WTC11 (cell line): ENCODE results near the gene SHOC2. TPM values are rescaled to one million over a fixed set of nuclear protein-coding genes. Genes with fewer than 3 reads are reported as not detected.

Source experiments
- ATAC-seq: fragments of 200-7000 bp; cut with Tn5 transposase; 2 replicates; pipeline ENCODE4 v1.10.0; 2021; ENCODE audit warnings: mild to moderate bottlenecking, moderate library complexity
- CTCF ChIA-PET: fragments of 300-600 bp; sonication (Branson Sonifier 250); formaldehyde crosslinking; loops from one replicate; lab custom pipeline; 2021; ENCODE audit warnings: antibody characterized with exemption; lab: Charles Lee
- POLR2A ChIA-PET: fragments of 350-600 bp; sonication (Branson Sonifier 250); formaldehyde crosslinking; loops from one replicate; lab custom pipeline; 2021; ENCODE audit warnings: antibody characterized with exemption; lab: Charles Lee
- DNase-seq: peaks from one replicate; pipeline ENCODE4 v3.0.0; 2021; ENCODE audit warnings: low spot score
- H3K27ac Mint-ChIP-seq: 2 replicates; pipeline ENCODE4 v1.8.0; 2021; ENCODE audit warnings: mixed read lengths
- H3K27me3 Mint-ChIP-seq: 2 replicates; pipeline ENCODE4 v1.8.0; 2021; ENCODE audit warnings: low read depth, mild to moderate bottlenecking, moderate library complexity, mixed read lengths
- H3K36me3 Mint-ChIP-seq: 2 replicates; pipeline ENCODE4 v1.8.0; 2021; ENCODE audit warnings: mixed read lengths
- H3K4me1 Mint-ChIP-seq: 2 replicates; pipeline ENCODE4 v1.8.0; 2022; ENCODE audit warnings: mixed read lengths
- H3K4me3 Mint-ChIP-seq: 2 replicates; pipeline ENCODE4 v1.8.0; 2021; ENCODE audit warnings: mild to moderate bottlenecking, moderate library complexity, mixed read lengths
- H3K9me3 Mint-ChIP-seq: 2 replicates; pipeline ENCODE4 v1.8.0; 2021; ENCODE audit warnings: mixed read lengths
- CBFB ChIP-seq: sonication (generic); formaldehyde crosslinking; IDR thresholded peaks from 2 replicates; pipeline ENCODE4 v1.8.1; 2022; ENCODE audit warnings: mild to moderate bottlenecking, low read depth, missing genetic modification reagents
- CREM ChIP-seq: sonication (generic); formaldehyde crosslinking; IDR thresholded peaks from 2 replicates; pipeline ENCODE4 v1.8.1; 2022; ENCODE audit warnings: mild to moderate bottlenecking, missing genetic modification reagents, moderate library complexity
- GABPB1 ChIP-seq: sonication (generic); formaldehyde crosslinking; IDR thresholded peaks from 2 replicates; pipeline ENCODE4 v1.8.1; 2023; ENCODE audit warnings: mild to moderate bottlenecking, missing genetic modification reagents
- GRHL2 ChIP-seq: fragments of 250-450 bp; sonication (Bioruptor Pico); IDR thresholded peaks from 2 replicates; pipeline ENCODE4 v1.8.0; 2022; ENCODE audit warnings: mild to moderate bottlenecking, moderate library complexity; ENCODE audit not compliant: insufficient replicate concordance, severe bottlenecking
- GTF2I ChIP-seq: fragments of 250-450 bp; sonication (Bioruptor Pico); conservative IDR thresholded peaks from 2 replicates; pipeline ENCODE4 v1.4.0; 2021; ENCODE audit warnings: mild to moderate bottlenecking
- HMGA2 ChIP-seq: fragments of 250-450 bp; sonication (Bioruptor Pico); IDR thresholded peaks from 2 replicates; pipeline ENCODE4 v1.4.0; 2021; ENCODE audit warnings: mild to moderate bottlenecking, moderate library complexity
- MXD4 ChIP-seq: fragments of 250-450 bp; sonication (Bioruptor Pico); IDR thresholded peaks from 2 replicates; pipeline ENCODE4 v1.8.0; 2021; ENCODE audit warnings: mild to moderate bottlenecking, moderate library complexity, borderline replicate concordance
- MYBL2 ChIP-seq: sonication (generic); formaldehyde crosslinking; IDR thresholded peaks from 2 replicates; pipeline ENCODE4 v1.8.1; 2023; ENCODE audit warnings: mild to moderate bottlenecking, moderate library complexity, missing genetic modification reagents
- NFE2L1 ChIP-seq: sonication (generic); formaldehyde crosslinking; IDR thresholded peaks from 2 replicates; pipeline ENCODE4 v1.8.1; 2023; ENCODE audit warnings: missing genetic modification reagents
- PRRX2 ChIP-seq: fragments of 250-450 bp; sonication (Bioruptor Pico); IDR thresholded peaks from 2 replicates; pipeline ENCODE4 v1.8.0; 2021; ENCODE audit warnings: mild to moderate bottlenecking
- RORB ChIP-seq: fragments of 250-450 bp; sonication (Bioruptor Pico); IDR thresholded peaks from 2 replicates; pipeline ENCODE4 v1.9.0; 2021; ENCODE audit warnings: mild to moderate bottlenecking
- TP53 ChIP-seq: sonication (generic); formaldehyde crosslinking; IDR thresholded peaks from 2 replicates; pipeline ENCODE4 v1.8.1; 2023; ENCODE audit warnings: mild to moderate bottlenecking, missing genetic modification reagents
- ZBTB21 ChIP-seq: sonication (generic); formaldehyde crosslinking; IDR thresholded peaks from 2 replicates; pipeline ENCODE4 v1.8.1; 2023; ENCODE audit warnings: mild to moderate bottlenecking, missing genetic modification reagents, borderline replicate concordance
- ZBTB43 ChIP-seq: sonication (generic); formaldehyde crosslinking; IDR thresholded peaks from 2 replicates; pipeline ENCODE4 v1.8.1; 2023; ENCODE audit warnings: mild to moderate bottlenecking, missing genetic modification reagents
- ZNF121 ChIP-seq: sonication (generic); formaldehyde crosslinking; IDR thresholded peaks from 2 replicates; pipeline ENCODE4 v1.8.0; 2023; ENCODE audit warnings: missing genetic modification reagents
- ZNF263 ChIP-seq: sonication (generic); formaldehyde crosslinking; IDR thresholded peaks from 2 replicates; pipeline ENCODE4 v1.8.1; 2022; ENCODE audit warnings: low read depth, mild to moderate bottlenecking, moderate library complexity, missing genetic modification reagents
- ZNF416 ChIP-seq: fragments of 250-450 bp; sonication (Bioruptor Pico); IDR thresholded peaks from 2 replicates; pipeline ENCODE4 v1.9.0; 2021; ENCODE audit warnings: mild to moderate bottlenecking, inconsistent platforms
- ZSCAN18 ChIP-seq: fragments of 250-450 bp; sonication (Bioruptor Pico); IDR thresholded peaks from 2 replicates; pipeline ENCODE4 v2.1.2; 2022; ENCODE audit warnings: mild to moderate bottlenecking, moderate library complexity
- total RNA-seq: library from RNA; stranded (reverse); gene quantifications from 3 replicates; pipeline ENCODE4 v1.2.3, GENCODE V29; 2021
- TF ChIP-seq, protein P1 (sequence below): sonication (generic); formaldehyde crosslinking; IDR thresholded peaks from 2 replicates; pipeline ENCODE4 v1.8.0; 2023; ENCODE audit warnings: missing genetic modification reagents
- TF ChIP-seq, protein P2 (sequence below): sonication (generic); formaldehyde crosslinking; IDR thresholded peaks from 2 replicates; pipeline ENCODE4 v1.8.1; 2023; ENCODE audit warnings: mild to moderate bottlenecking, missing genetic modification reagents, moderate library complexity
- TF ChIP-seq, protein P3 (sequence below): sonication (generic); formaldehyde crosslinking; IDR thresholded peaks from 2 replicates; pipeline ENCODE4 v1.8.1; 2022; ENCODE audit warnings: mild to moderate bottlenecking, missing genetic modification reagents, moderate library complexity, borderline replicate concordance
- TF ChIP-seq, protein P4 (sequence below): sonication (generic); formaldehyde crosslinking; IDR thresholded peaks from 2 replicates; pipeline ENCODE4 v1.8.0; 2022; ENCODE audit warnings: mild to moderate bottlenecking, missing genetic modification reagents
- TF ChIP-seq, protein P5 (sequence below): fragments of 250-450 bp; sonication (Bioruptor Pico); IDR thresholded peaks from 2 replicates; pipeline ENCODE4 v1.9.0; 2021; ENCODE audit warnings: mild to moderate bottlenecking
- TF ChIP-seq, protein P6 (sequence below): fragments of 250-450 bp; sonication (Bioruptor Pico); IDR thresholded peaks from 2 replicates; pipeline ENCODE4 v1.8.0; 2021; ENCODE audit warnings: mild to moderate bottlenecking

Gene SHOC2
- total RNA-seq, 1 experiment from 2014 or later: 21.6 TPM

DNA sequence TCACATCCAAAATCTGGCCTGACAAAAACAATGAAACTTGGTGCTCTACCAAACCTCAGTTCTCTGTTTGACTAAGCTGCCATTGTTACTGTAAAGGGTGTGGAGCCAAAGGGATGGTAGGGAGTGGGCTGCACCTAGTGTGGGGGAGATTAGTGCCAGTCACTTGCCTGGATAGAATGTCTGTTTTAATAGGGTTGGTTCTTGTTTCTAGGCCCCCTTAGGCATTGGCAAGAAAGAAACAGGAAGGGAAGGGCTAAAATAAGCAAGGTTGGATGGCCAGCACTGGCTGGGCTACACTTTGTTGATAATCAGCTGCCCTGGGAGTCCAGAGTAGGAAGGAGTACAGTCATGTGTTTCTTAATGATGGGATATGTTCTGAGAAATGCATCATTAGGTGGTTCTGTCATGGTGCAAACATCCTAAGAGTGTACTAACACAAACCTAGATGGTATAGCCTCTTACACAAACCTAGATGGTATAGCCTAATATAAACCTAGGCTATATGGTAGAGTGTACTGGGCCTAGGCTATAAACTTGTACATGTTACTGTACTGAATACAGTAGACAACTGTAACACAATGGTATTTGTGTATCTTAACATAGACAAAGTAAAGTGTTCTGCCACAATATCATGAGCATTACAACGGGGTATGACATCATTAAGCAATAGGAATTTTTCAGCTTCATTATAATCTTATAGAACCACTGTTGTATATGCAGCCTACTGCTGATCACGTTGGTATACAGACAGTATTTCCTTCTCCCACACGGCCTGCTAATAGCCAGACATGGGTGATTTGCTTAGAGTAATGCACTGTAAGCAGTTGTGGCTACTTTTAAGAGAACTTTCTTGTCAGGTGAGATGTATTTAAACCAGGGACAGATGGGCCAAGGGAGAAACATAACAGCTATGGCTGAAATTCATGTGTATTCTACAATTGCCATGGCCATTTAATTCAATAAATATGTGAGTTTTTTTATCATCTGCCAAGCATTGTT, 15.8 kb upstream of the SHOC2 start:
- Mint-ChIP-seq H3K27ac (no peak overlapping the region), H3K27me3 (no peaks in the 10 kb centered on the region), H3K9me3 (no peaks in the 10 kb centered on the region), H3K4me3 (no peak overlapping the region), H3K36me3 (peaks cover 3% of the 10 kb centered on the region; the same call in 1 of the 2 replicates), H3K4me1 (peaks cover 12% of the 10 kb centered on the region)
- ATAC-seq: no peak
- TF ChIP-seq PRRX2 (no peak), CBFB (no peak), ZSCAN18 (CRISPR knock-in tag) (no peak), RORB (CRISPR knock-in tag) (no peak), ZNF121 (CRISPR knock-in tag) (no peak), ZNF416 (CRISPR knock-in tag) (no peak), HMGA2 (CRISPR knock-in tag) (no peak), TP53 (CRISPR knock-in tag) (no peak), GABPB1 (CRISPR knock-in tag) (no peak), GTF2I (CRISPR knock-in tag) (no peak), CREM (CRISPR knock-in tag) (no peak)
- TF ChIP-seq, protein P1, sequence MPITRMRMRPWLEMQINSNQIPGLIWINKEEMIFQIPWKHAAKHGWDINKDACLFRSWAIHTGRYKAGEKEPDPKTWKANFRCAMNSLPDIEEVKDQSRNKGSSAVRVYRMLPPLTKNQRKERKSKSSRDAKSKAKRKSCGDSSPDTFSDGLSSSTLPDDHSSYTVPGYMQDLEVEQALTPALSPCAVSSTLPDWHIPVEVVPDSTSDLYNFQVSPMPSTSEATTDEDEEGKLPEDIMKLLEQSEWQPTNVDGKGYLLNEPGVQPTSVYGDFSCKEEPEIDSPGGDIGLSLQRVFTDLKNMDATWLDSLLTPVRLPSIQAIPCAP (CRISPR knock-in tag): no peak
- TF ChIP-seq, protein P2, sequence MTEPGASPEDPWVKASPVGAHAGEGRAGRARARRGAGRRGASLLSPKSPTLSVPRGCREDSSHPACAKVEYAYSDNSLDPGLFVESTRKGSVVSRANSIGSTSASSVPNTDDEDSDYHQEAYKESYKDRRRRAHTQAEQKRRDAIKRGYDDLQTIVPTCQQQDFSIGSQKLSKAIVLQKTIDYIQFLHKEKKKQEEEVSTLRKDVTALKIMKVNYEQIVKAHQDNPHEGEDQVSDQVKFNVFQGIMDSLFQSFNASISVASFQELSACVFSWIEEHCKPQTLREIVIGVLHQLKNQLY: no peak
- ChIA-PET POLR2A (interaction anchor here (1.6 kb wide), 1 partner anchor 15 kb away, joined by 4 read pairs; the partner anchor contains the start of genes BBIP1 and SHOC2), CTCF (interaction anchor here (0.5 to 1.4 kb wide), 3 partner anchors 11 to 100 kb away, joined by 3 to 4 read pairs (median 3); no protein-coding TSS in a partner anchor)
- no peak for DNase-seq

DNA sequence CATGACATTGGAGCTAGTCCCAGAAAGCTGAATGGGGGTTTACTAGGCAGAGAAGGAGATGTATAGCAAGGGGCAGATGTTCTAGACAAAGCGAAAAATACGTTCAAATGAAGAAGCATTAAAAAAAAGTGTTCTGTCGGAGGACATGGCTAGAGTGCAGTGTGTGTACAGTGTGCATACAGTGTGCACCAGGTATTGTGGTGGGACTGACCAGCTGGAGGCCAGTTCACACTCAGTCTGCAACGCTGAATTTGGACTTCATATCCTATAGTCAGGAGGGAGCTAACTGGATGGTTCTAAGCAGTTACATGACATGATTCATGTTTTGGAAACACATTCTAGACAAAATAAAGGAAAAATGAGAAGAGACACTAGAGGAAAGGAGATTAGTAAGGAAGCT, 9.3 kb upstream of the SHOC2 start:
- H3K9me3 Mint-ChIP-seq: no peaks in the 10 kb centered on the region
- H3K27me3 Mint-ChIP-seq: no peaks in the 10 kb centered on the region
- POLR2A ChIA-PET: interaction anchor here (2.1 kb wide), 1 partner anchor 9 kb away, joined by 8 read pairs; the partner anchor contains the start of genes BBIP1 and SHOC2
- no peaks in the 10 kb centered on the region for H3K36me3 Mint-ChIP-seq
- CTCF ChIA-PET: interaction anchor here (1.1 kb wide), 1 partner anchor 9 kb away, joined by 3 read pairs; the partner anchor contains the start of genes BBIP1 and SHOC2
- ATAC-seq: no peak
- no peak overlapping the region for H3K27ac Mint-ChIP-seq
- peaks cover 14% of the 10 kb centered on the region for H3K4me1 Mint-ChIP-seq
- no peak overlapping the region for H3K4me3 Mint-ChIP-seq
- no peak for TF ChIP-seq CBFB
- no peak for DNase-seq

DNA sequence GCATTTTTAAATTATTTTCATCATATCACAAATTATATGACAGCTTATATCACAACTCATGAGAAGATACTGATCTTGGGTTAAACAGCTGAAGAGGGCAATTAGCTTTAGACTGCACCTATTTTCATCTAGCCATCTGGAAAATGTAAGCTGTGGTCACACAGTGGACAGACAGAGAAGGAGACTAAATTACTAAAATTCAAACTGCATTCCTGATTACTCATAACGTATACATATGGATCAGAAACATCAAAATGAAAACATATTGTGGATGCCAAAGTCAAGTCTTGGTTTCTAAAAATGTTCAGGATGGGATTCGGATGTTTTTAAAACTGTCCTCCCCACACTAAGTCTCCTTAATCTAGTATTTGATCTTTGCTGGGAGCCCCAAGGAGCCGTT, 7.0 kb upstream of the SHOC2 start:
- POLR2A ChIA-PET: no interaction called here
- CTCF ChIA-PET: no interaction called here
- no peak overlapping the region for H3K4me3 Mint-ChIP-seq
- H3K36me3 Mint-ChIP-seq: no peaks in the 10 kb centered on the region
- H3K9me3 Mint-ChIP-seq: no peaks in the 10 kb centered on the region
- peaks cover 23% of the 10 kb centered on the region for H3K4me1 Mint-ChIP-seq
- no peaks in the 10 kb centered on the region for H3K27me3 Mint-ChIP-seq
- ATAC-seq (no peak), DNase-seq (no peak)
- no peak overlapping the region for H3K27ac Mint-ChIP-seq
- TF ChIP-seq GRHL2: no peak
- TF ChIP-seq, protein P3, sequence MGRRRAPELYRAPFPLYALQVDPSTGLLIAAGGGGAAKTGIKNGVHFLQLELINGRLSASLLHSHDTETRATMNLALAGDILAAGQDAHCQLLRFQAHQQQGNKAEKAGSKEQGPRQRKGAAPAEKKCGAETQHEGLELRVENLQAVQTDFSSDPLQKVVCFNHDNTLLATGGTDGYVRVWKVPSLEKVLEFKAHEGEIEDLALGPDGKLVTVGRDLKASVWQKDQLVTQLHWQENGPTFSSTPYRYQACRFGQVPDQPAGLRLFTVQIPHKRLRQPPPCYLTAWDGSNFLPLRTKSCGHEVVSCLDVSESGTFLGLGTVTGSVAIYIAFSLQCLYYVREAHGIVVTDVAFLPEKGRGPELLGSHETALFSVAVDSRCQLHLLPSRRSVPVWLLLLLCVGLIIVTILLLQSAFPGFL (CRISPR knock-in tag): no peak
- TF ChIP-seq ZBTB43: no peak
- TF ChIP-seq MXD4 (CRISPR knock-in tag): no peak
- TF ChIP-seq ZNF416 (CRISPR knock-in tag): no peak
- TF ChIP-seq, protein P4, sequence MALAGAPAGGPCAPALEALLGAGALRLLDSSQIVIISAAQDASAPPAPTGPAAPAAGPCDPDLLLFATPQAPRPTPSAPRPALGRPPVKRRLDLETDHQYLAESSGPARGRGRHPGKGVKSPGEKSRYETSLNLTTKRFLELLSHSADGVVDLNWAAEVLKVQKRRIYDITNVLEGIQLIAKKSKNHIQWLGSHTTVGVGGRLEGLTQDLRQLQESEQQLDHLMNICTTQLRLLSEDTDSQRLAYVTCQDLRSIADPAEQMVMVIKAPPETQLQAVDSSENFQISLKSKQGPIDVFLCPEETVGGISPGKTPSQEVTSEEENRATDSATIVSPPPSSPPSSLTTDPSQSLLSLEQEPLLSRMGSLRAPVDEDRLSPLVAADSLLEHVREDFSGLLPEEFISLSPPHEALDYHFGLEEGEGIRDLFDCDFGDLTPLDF (CRISPR knock-in tag): no peak
- TF ChIP-seq ZNF263 (CRISPR knock-in tag): no peak
- TF ChIP-seq, protein P5, sequence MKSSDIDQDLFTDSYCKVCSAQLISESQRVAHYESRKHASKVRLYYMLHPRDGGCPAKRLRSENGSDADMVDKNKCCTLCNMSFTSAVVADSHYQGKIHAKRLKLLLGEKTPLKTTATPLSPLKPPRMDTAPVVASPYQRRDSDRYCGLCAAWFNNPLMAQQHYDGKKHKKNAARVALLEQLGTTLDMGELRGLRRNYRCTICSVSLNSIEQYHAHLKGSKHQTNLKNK (CRISPR knock-in tag): no peak
- no peak for TF ChIP-seq ZBTB21 (CRISPR knock-in tag)
- TF ChIP-seq, protein P6, sequence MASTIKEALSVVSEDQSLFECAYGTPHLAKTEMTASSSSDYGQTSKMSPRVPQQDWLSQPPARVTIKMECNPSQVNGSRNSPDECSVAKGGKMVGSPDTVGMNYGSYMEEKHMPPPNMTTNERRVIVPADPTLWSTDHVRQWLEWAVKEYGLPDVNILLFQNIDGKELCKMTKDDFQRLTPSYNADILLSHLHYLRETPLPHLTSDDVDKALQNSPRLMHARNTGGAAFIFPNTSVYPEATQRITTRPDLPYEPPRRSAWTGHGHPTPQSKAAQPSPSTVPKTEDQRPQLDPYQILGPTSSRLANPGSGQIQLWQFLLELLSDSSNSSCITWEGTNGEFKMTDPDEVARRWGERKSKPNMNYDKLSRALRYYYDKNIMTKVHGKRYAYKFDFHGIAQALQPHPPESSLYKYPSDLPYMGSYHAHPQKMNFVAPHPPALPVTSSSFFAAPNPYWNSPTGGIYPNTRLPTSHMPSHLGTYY (CRISPR knock-in tag): no peak
- TF ChIP-seq NFE2L1: no peak
- TF ChIP-seq MYBL2: no peak
